Measurements from ENCODE around the gene COBL.

Gene COBL

DNA sequence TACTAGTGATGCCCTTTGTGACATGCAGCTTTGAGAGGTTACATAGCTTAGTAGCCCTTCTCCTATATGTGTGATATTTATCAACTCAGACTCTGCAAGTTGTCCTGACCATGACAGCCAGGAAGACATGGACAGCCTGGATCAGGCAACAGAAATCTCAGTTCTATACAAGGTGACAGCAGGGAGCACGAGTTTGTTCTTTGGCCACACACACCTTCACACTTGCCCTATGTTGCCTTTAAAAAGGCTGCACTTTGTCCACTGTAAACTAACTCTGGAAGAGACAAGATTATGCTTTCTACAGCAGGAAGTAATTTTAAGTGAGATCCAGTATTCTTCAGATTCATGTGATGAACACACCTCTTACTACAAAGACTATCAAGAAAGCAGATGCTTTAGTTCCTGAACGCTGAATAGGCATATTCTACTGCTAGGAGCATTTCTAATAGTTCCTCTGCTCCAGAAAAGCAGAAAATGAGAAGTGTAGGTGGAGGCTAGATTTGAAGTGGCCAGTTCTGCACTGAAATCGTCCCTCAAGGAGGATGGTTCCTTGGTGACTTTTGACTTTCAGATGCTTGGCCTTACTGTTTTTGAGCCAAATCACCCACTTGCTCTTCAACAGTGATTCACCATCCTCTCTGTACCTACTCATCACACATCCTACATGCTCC lies 239.2 kb downstream of the COBL start:
- no peak for DNase-seq (ENCODE audit: low read depth)

DNA sequence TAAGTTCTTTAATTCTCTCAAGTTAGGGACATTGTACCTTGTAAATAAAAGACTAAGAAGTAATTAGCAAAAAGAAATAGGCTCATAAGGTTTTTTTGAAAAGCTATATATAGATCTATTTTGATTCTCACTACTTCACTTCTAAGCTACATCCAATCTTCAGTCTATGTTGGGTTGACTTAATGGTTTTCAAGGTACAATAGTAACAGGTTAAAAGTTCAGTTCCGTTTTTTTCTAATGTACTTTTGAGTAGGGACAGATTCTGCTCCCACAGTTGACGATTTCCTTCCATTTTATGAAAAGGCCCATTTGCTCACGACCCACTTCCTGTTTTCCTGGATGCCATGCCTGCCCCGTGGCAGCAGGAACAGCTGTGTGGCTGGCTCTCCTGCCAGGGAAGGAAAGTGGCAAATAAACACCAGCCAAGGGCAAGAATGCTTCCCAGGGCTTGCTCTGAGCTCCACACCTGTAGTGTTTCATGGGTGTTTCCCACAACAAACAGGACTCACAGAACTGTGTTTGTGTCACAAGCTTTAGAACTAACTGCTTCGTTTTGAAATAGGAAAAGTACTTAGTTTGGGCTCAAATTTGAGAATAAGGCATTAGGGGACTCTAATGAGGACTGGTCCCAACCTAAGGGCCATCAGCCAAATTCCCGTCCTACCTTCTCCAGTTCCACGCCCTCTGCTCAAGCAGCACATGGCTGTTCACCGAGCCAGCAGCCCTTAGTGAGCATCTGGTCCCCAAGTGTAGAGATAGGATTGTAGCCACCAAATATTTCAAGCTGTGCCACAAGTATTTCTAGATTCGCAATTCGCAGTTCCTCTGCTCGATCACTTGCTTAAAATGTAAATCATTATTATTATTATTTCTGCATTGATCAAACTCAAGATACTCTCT lies 240.7 kb downstream of the COBL start:
- DNase-seq (ENCODE audit: low read depth), result no peak

DNA sequence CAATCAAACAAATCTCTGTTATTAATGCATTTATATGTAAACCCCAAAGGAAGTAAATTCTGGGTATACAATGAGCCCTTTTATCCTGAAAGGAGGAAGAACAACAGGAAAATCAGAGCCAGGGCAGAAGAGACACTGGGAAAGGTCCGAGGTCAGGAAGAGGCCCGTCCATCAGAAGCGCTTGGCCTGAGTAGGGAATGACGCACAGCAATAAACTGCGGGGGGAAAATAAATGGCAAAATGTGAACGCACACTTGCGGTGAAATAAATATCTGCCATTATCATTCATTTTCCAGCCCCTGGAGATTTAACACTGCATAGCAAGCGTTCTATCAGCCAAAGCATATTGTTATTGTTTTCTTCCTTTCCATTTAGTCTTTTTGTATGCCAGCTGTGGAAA lies 243.4 kb downstream of the COBL start:
- no peak for DNase-seq (ENCODE audit: low read depth)

DNA sequence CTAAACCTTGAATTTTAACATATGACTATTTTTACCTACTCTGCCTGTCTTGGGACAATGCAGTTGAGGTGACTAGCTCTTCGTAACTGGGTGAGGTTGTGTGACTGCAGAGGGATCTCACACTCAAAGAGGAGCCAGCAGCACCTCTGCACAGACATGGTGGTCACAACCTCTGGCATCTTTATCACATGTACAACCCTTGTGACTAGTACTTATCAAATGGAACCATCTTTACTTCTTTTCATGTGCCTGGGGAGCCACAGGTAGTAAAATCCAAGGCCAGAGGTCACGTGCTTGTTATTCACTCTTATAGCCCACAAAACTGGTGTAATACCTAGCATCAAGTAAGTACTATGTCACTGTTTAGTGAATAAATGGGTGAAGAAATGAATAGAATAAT lies 244.3 kb downstream of the COBL start:
- no peak for DNase-seq (ENCODE audit: low read depth)

DNA sequence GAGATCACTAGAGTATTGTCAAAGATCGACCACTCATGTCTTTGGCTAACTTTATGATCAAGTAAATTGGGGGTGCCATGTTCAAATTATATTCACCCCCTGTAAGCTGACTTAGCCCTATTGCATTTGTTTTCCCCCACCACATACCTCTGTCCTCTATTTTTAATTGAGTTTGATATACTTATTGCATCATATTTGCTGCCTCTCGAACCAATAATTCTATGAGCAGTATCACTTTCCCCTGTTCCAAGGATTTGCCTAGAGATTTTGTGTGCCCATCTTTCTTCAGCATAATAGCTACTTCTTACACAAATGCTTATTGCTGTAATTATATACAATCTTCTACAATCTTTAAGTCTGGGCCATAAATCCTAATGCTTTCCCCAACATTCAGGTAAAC lies 245.2 kb downstream of the COBL start:
- no peak for DNase-seq (ENCODE audit: low read depth)

DNA sequence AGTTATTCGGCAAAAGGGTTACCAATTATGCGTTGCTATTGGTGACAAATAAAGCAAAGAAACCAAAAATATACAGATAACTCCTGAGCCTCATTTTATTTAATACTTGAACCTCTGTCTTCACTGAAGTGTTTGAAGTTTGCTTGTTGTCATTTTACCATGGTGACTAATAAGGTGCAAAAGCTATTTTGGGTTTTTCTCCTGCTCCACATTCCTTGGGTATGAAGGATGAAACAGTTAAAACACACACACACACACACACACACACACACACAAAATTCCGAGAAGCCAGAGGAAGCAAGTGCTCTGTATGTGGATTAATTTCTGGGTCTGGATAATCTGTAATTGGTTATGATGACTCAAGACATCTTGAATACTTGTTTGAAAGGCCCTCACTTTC lies 246.5 kb downstream of the COBL start:
- no peak for DNase-seq (ENCODE audit: low read depth)

DNA sequence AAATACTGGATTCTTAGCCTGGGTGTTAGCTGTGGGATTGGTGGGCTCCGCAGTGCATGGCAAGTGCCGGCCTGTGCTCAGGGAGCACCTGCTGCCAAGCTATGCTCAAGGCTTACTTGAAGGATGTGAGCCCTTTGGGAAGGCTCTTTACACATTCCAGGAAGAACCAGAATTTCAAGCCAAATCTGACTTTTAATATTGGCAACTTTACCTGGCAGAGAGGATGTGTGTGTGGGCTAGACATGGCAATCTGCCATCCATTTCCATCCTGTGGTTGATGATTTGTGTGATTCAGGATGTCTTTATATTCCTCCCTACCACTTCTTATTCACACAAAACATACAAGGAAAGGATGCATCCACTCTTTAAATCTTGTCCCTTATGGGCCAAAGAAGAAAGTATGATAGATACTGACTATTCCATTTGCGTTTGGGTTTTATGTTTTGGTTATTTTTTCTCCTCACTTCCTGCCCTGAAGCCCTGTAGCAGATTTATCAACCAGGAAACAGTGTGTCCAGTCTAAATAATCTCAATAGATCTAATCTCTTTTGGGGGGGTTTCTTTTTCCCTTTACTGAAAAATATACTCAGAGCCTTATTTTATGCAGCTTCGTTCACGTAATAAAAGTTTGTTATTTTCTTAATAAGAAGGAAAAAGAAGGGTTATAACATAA lies 247.1 kb downstream of the COBL start:
- DNase-seq (ENCODE audit: low read depth), result no peak

DNA sequence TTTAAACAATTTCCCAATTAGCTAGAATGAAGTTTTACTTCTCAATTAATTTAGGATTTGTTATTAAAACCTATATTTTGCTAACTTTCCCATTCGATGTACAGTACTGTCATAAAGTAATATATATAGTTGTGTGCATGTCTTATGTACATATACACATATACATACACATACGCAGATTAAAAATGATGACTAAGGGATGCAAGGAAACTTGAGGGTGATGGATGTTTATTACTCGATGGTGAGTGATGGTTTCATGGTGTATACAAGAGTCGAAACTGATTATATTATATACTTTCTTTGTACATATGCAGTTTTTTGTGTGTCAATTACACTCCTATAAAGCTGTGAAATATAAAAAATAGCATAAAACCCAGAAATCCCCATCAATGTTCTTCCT lies 248.2 kb downstream of the COBL start:
- DNase-seq (ENCODE audit: low read depth), result no peak

DNA sequence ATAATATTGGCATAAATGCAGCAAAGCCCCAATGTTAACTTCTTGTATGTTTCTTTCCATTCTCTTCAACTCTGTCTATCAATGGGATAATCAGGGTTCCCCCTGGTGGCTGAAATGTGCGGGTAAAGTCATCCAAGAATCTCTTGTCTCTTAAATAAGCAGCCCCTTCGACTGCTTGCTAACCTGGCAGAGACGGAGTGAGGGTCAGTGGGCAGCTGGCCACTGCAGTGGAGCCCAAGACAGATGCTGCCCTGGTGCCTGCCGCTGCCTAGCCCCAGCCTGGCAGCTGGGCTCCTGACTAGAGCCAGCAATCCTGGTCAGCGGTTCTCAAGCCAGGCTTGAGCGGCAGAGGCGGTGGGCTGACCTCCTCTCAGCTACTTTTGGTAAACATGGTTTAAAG lies 248.9 kb downstream of the COBL start:
- no peak for DNase-seq (ENCODE audit: low read depth)

DNA sequence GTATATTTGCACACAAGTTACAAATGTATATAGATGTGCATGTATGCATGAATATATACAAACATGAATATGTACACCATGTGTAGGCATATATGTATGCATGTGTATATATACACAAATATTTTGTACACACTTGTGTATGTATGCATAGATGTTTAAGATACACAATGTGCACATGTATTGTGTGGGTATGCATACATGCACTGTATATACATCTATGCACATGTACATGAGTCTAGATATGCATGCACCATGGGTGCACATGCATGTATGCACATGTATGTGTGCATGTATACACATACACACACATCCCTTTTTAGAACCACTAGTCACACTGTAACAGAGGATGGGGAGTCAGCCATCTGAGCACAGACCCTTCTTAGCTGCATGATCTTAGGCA lies 249.4 kb downstream of the COBL start:
- DNase-seq (ENCODE audit: low read depth), result no peak

DNA sequence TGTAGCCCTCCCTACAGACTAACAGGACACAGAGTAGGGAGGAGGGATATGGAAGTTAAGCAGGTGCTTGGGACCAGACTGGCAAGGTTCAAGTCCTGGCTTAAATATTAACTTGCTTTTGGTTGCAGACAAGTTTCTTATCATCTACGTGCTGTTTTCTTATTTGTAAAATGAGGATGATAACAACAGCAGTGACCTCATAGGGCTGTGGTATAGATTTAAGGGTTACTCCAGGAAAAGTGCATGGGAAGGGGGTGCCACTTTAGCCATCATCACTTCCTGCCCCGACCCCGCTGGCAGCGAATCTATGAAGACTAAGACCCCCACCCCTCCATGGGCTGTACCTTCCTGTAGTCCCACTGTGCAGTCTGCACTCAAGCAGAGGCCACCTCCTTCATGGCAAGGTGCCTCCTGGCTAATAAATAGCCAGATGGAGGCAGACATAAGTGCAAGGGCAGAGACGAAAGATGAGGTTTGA lies 250.2 kb downstream of the COBL start:
- DNase-seq (ENCODE audit: low read depth), result no peak

DNA sequence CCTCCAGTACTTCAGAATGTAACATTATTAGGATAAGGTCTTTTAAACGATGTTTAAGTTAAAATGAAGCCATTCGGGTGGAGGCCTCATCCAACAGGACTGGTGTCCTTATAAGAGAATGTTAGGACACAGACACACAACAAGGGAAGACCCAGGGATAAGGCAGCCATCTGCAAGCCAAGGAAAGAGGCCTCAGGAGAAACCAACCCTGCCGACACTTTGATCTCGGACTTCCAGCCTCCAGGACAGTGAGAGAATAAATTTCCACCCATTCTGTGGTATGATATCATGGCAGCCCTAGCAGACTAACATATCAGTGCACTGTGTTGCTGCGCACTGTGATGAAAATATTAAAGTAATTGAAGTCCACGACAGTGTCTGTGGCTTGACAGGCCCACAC lies 250.8 kb downstream of the COBL start:
- DNase-seq (ENCODE audit: low read depth), result no peak

DNA sequence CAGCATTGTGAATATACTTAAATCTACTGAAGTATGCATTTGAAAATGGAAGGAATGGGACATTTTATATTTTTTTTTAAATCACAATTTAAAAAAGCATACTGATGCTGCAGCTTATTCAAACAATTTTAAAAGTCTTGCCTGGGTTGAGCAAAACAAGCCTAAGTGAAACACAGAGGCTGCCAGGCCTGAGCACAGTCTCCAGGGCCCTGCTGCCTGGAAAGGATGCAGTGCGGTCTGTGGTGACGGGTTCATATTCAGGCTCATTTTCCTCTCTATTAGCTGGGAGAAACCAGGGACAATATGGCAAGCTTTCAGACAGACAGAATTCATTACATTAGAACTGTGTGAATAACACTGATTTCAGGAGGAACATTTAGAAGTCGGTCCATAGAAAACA lies 251.9 kb downstream of the COBL start:
- DNase-seq (ENCODE audit: low read depth), result no peak

DNA sequence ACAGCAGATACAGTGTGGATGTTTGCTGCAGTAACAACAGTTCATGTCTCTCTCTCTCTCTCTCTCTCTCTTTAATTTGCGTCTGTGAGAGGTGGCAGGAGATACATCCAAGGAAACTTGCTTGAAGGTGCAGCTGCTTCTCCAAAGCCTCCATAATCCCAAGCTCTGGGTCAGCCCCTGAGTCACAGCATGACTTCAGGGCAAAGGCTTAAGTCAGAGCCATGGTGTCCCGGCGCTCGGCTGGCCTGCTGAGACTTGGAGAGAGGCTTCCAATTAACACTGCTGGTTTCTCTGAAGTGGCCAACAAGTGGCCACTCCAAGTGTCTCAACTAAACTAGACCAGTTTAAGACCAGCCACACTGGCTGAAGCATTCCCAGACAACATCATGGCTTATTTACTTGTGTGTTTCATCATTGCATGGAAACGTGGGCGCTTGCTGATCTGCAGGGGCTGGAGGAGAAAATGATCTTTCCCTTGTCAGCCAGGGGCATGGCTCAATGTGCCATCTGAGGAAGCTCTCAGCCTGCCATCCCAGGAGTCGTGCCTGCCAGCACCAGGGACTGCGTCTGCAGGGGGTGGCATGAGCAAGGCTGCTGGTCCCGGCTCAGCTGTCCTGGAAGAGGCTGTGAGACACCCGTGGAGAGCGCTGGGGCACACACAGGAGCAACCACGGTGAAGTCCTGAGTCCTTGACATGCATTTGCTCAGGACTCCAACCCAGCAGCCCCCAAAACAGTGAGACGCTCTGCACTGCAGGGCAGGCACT lies 254.2 kb downstream of the COBL start:
- no peak for DNase-seq (ENCODE audit: low read depth)

DNA sequence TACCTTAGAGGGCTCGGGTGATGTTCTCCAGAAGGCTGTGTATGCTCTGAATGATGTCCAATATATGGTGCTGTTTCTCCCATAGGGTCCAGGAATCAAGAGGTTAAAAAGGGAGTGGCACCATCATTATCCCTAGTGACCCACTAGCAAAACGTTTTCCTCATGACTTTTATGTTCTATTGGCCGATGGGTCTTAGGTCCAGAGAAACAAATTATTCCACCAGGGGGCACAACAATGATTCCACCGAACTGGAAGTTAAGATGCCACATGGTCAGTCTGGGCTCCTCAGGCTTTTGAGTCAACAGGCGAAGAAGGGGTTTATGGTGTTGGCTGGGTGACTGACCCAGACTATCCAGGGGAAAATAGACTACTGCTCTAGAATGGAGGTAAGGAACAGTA lies 256.1 kb downstream of the COBL start:
- no peak for DNase-seq (ENCODE audit: low read depth)

DNA sequence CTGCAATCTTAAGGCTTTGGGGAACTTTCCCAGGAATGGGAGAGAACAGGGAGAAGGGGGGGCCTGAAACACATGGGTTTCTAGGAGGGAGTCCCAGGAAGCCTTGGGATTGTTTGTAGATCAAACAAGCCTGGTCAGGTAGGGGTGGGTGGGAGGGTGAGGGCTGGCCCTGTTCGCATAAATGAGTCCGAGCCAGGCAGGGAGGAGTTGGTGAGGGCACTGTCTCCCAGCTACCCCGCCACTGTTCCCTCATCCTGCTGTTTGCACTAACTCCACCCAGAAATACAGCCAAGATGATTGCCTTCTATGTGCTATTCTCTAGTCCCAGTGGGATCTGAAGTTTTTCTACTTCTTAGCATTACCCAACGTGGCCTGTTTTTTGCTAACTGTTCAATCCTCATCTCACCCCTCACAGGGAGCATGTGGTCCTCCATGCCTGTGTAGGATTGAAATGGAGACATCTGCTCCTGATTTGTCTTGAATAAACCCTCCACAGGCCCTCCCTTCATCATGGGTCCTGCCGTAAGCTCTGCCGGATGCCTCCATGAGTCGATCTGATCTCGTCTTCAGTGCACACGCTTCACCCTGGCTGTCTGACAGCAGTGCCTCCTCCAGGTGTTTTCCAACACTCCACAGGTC lies 257.0 kb downstream of the COBL start:
- no peak for DNase-seq (ENCODE audit: low read depth)

DNA sequence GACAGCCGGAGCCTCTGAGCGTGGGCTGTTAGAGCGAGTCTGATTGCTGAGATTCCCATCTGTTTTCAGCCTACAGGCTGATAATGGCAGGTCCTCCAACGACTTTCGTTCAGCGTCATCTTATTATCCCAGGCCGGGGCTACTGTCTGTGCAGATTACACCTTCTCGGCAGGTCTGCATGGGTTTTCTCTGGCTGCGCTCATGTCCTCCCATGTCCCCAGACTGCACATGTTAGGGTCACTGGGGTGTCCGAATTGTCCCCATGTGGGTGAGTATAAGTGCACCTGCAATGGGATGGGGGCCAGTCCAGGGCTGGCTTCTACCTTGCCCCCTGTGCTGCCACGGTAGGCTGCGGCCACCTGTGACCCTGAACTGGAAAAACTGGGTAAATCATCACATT lies 257.8 kb downstream of the COBL start:
- no peak for DNase-seq (ENCODE audit: low read depth)

DNA sequence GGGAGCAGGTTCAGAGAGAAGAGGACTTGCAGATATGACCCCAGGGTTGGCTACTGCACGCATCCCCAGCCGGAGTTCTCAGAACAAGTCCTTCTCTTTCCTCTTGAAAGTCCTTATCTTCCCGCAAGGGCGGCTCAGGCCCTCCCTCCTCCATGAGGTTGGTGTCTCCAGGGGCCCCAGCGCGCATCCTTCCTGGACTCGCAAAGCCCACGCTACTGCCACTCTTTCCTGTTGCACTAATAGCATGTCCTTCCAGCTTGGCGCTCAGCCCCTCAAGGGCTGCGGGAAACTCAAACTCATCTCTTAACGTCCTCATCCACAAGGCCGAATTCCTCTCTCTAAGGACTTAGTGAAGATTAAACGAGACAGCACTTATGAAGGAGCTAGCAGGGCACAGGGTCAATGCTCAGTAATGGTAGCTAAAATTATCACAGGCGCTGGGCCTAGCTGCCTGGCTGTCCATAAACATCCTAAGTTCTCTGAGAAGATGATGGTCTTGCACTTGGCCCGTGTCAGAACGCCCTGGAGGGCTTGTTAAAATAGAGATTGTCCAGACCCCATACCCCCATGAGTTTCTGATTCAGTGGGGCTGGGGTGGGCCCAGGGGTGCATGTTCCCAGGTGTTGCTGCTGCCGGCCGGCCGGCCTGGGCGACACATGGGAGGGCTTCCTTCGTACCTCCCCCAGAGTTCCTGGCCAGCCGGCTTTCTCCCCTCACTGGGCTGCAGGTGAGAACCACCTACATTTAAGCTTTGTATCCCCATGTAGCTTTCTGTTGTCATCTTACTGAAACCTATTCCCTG lies 261.4 kb downstream of the COBL start:
- no peak for DNase-seq (ENCODE audit: low read depth)

DNA sequence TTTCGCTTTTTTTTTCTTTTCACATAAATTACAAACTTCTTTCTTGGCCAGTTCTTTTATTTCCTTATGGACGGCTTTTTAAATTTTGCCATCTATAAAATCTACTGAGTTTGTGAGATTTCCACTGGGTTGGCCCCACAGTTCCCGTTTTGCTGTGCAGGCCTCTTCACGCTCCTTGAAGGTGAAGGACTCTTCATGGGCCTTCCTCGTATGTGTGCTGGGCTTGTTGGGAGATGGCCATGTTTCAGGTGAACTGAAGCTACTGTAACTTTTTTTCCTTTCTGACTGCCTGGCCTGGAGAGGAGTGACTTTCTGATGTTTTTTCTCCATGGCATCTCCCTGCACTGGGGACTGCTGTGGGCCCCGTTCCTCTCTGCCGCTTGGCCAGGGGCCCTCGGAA lies 262.4 kb downstream of the COBL start:
- no peak for DNase-seq (ENCODE audit: low read depth)

DNA sequence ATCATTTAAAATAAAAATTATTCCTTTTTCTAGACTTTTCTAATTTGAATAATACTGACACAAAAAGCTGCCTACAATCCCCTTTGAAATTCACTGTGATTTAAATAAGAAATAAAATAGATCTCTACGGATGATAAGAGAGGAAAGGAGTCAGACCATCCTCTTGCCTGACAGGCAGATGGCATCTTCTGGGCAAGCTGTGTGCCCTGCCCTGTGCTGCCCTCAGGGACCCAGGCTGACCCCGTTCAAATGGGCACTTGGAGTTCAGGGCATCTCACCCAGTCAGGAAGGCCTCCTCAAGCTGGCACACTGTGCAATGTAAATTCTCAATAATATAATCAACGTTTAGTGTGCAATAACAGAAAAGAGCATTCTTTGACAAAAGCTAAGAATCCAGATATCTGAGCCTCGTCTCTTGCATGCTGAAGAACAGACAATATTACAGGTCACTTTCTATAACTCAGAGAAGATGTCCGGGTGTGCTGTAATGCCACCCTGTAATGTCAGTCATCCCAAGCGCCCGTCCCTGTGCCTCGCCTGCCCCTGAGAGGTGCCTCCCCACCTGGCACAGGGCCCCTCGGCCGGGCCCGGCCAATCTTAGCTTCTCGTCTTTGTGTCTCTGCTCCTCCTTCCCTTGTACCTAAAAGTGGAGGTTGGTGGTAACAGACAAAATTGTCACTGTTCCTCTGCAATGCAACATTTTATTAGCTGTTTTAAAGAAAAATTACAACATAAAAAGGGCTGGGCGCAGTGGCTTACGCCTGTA lies 263.3 kb downstream of the COBL start:
- no peak for DNase-seq (ENCODE audit: low read depth)

Measured in HS-27A (cell line).